ENCODE results near the gene PDCL3. TPM values are rescaled to one million over a fixed set of nuclear protein-coding genes. Genes with fewer than 3 reads are reported as not detected.

PDCL3 gene
- total and polyA plus RNA-seq, 7 donors: 23.1 to 80.5 (median 31.2) TPM

GRCh38 chr2:100623930-100624329 is 61.1 kb downstream of the PDCL3 start:
- intact Hi-C loops (cut with DNase I): no loop called here
- H3K4me1 ChIP-seq: no peaks in the 10 kb centered on the region
- H3K9me3 ChIP-seq: no peaks in the 10 kb centered on the region
- no peak for TF ChIP-seq CTCF (IDR thresholded peaks at IDR 0.05)
- H3K27me3 ChIP-seq (ENCODE audit: insufficient read depth in 3 of 3, low read length in 2 of 3): no peaks in the 10 kb centered on the region
- DNase-seq: no peak
- no peak overlapping the region for H3K4me3 ChIP-seq
- no peak overlapping the region for H3K27ac ChIP-seq
- no peak for ATAC-seq
- H3K36me3 ChIP-seq (ENCODE audit: insufficient read depth in 1 of 2, low read depth in 1 of 2): no peaks in the 10 kb centered on the region
- WGBS, 3 donors: 82 to 94% (median 88%) methylated on average over 2 of the region's 2 CpGs

GRCh38 chr2:100624536-100624935 is 61.7 kb downstream of the PDCL3 start:
- no peaks in the 10 kb centered on the region for H3K36me3 ChIP-seq (ENCODE audit: insufficient read depth in 1 of 2, low read depth in 1 of 2)
- no peak overlapping the region for H3K4me3 ChIP-seq
- H3K27me3 ChIP-seq (ENCODE audit: insufficient read depth in 3 of 3, low read length in 2 of 3): no peaks in the 10 kb centered on the region
- DNase-seq: no peak
- H3K4me1 ChIP-seq: no peaks in the 10 kb centered on the region
- TF ChIP-seq CTCF (IDR thresholded peaks at IDR 0.05): no peak
- intact Hi-C loops (cut with DNase I): no loop called here
- no peak for ATAC-seq
- no peaks in the 10 kb centered on the region for H3K9me3 ChIP-seq
- H3K27ac ChIP-seq: no peak overlapping the region
- WGBS, 3 donors: 66 to 78% (median 71%) methylated on average over 4 of the region's 4 CpGs

DNA sequence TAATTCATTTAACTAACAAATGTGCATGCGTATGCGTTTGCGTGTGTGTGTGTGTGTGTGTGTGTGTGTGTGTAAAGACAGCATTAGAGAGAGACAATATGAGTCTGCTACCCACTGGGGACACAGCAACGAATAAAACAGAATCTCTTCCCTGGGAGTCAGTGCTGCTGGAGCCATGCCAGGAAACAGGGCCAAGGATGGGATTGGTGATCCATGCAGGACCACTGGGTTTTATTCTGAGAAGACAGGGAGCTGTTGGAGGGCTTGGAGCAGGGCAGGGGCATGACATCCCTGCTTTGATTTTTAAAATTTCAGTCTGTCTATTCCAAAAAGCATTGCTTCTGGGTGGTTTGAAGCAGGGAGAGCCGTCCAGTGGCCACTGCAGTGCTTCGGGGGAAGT is 62.9 kb downstream of the PDCL3 start:
- H3K9me3 ChIP-seq: no peaks in the 10 kb centered on the region
- no peak overlapping the region for H3K4me3 ChIP-seq
- ATAC-seq: no peak
- no peaks in the 10 kb centered on the region for H3K4me1 ChIP-seq
- 39 to 51% (median 49%) methylated on average over 6 of the region's 6 CpGs for WGBS, 3 donors
- H3K36me3 ChIP-seq (ENCODE audit: insufficient read depth in 1 of 2, low read depth in 1 of 2): no peaks in the 10 kb centered on the region
- no peak for DNase-seq
- no peak for TF ChIP-seq CTCF (IDR thresholded peaks at IDR 0.05)
- intact Hi-C loops (cut with DNase I): no loop called here
- H3K27ac ChIP-seq: no peak overlapping the region
- no peaks in the 10 kb centered on the region for H3K27me3 ChIP-seq (ENCODE audit: insufficient read depth in 3 of 3, low read length in 2 of 3)

Other genes with a start within 250 kb of the PDCL3 start
- gene LONRF2, start 240.5 kb upstream of the PDCL3 start, total RNA-seq: 10 to 100 TPM in 1 of 4 donors, 1 to 10 TPM in 3; 5.2 to 11.5 (median 7.3) TPM
- gene LONRF2, start 240.5 kb upstream of the PDCL3 start, polyA plus RNA-seq: 1 to 10 TPM in 1 of 3 donors, under 1 TPM in 2; 0.22 to 5.7 (median 0.65) TPM
- 1 to 10 TPM; 3.1 to 6.3 (median 5.6) TPM for gene CHST10, start 145.3 kb upstream of the PDCL3 start, total RNA-seq
- 1 to 10 TPM; 3.2 to 4.4 (median 4.1) TPM for gene CHST10, start 145.3 kb upstream of the PDCL3 start, polyA plus RNA-seq
- gene NMS, start 92.5 kb upstream of the PDCL3 start, total RNA-seq: not detected
- under 1 TPM in 1 of 3 donors, not detected in 2; 0.17 TPM for gene NMS, start 92.5 kb upstream of the PDCL3 start, polyA plus RNA-seq

Data from psoas muscle (tissue), 8 donors.